Central memory CD8-positive, alpha-beta T cell (primary cell): ENCODE results near the gene CTIF.

ENCODE experiments used
- ATAC-seq: fragments of 150-1000 bp; cut with Tn5 transposase; replicated peaks from 2 replicates; pipeline ENCODE4 v1.10.0; 2022; ENCODE audit warnings: mild to moderate bottlenecking, moderate FRiP score, moderate number of reproducible peaks; ENCODE audit not compliant: poor library complexity, severe bottlenecking; ENCODE audit errors: extremely low read depth
- DNase-seq, 2 donors: peaks; one replicate each; pipeline ENCODE4 v3.0.0; 2021; ENCODE audit warnings: low spot score in 2 of 2
- H3K27ac Mint-ChIP-seq: one replicate; pipeline ENCODE4 v1.8.0; 2022; ENCODE audit warnings: low read depth, mild to moderate bottlenecking, moderate library complexity, mixed read lengths
- H3K27me3 Mint-ChIP-seq: one replicate; pipeline ENCODE4 v1.8.0; 2022; ENCODE audit warnings: mixed read lengths
- H3K36me3 Mint-ChIP-seq: one replicate; pipeline ENCODE4 v1.8.0; 2022; ENCODE audit warnings: mild to moderate bottlenecking, moderate library complexity, mixed read lengths; ENCODE audit not compliant: insufficient read depth
- H3K4me1 Mint-ChIP-seq: one replicate; pipeline ENCODE4 v1.8.0; 2022; ENCODE audit warnings: mixed read lengths
- H3K4me3 Mint-ChIP-seq: one replicate; pipeline ENCODE4 v1.8.0; 2022; ENCODE audit warnings: mild to moderate bottlenecking, moderate library complexity, mixed read lengths
- H3K9me3 Mint-ChIP-seq: one replicate; pipeline ENCODE4 v1.8.0; 2022; ENCODE audit warnings: mixed read lengths

The CTIF gene

GRCh38 chr18:48696218-48696617 is 157.4 kb downstream of the CTIF start:
- Mint-ChIP-seq H3K4me1 (no peaks in the 10 kb centered on the region), H3K27me3 (no peaks in the 10 kb centered on the region), H3K27ac (no peak overlapping the region), H3K4me3 (no peak overlapping the region), H3K9me3 (no peaks in the 10 kb centered on the region), H3K36me3 (no peaks in the 10 kb centered on the region)
- no peak for ATAC-seq
- DNase-seq = no peak

- H3K4me3 Mint-ChIP-seq = no peak overlapping the region
- no peak overlapping the region for H3K27ac Mint-ChIP-seq
- no peaks in the 10 kb centered on the region for H3K4me1 Mint-ChIP-seq
- H3K27me3 Mint-ChIP-seq = no peaks in the 10 kb centered on the region
- no peaks in the 10 kb centered on the region for H3K36me3 Mint-ChIP-seq
- ATAC-seq (no peak), DNase-seq (no peak)
- H3K9me3 Mint-ChIP-seq = no peaks in the 10 kb centered on the region
Measured at GRCh38 chr18:48697441-48697840, 158.6 kb downstream of the CTIF start.

- no peak overlapping the region for H3K4me3 Mint-ChIP-seq
- H3K27me3 Mint-ChIP-seq = no peaks in the 10 kb centered on the region
- DNase-seq = no peak
- H3K9me3 Mint-ChIP-seq = no peaks in the 10 kb centered on the region
- no peaks in the 10 kb centered on the region for H3K4me1 Mint-ChIP-seq
- H3K36me3 Mint-ChIP-seq = no peaks in the 10 kb centered on the region
- H3K27ac Mint-ChIP-seq = no peak overlapping the region
- ATAC-seq = no peak
Measured at GRCh38 chr18:48698707-48699106, 159.9 kb downstream of the CTIF start.

- Mint-ChIP-seq H3K27ac (no peak overlapping the region), H3K9me3 (no peaks in the 10 kb centered on the region), H3K27me3 (no peaks in the 10 kb centered on the region), H3K4me3 (no peak overlapping the region), H3K36me3 (no peaks in the 10 kb centered on the region), H3K4me1 (no peaks in the 10 kb centered on the region)
- no peak for ATAC-seq
- no peak for DNase-seq
Measured at GRCh38 chr18:48699761-48700160, 160.9 kb downstream of the CTIF start.

GRCh38 chr18:48700446-48700845 is 161.6 kb downstream of the CTIF start:
- Mint-ChIP-seq H3K27ac (no peak overlapping the region), H3K4me3 (no peak overlapping the region)

GRCh38 chr18:48702346-48703027 is 163.7 kb downstream of the CTIF start:
- H3K36me3 Mint-ChIP-seq = no peaks in the 10 kb centered on the region
- no peaks in the 10 kb centered on the region for H3K9me3 Mint-ChIP-seq
- ATAC-seq (no peak), DNase-seq (no peak)
- no peak overlapping the region for H3K27ac Mint-ChIP-seq
- no peaks in the 10 kb centered on the region for H3K27me3 Mint-ChIP-seq
- H3K4me1 Mint-ChIP-seq = no peaks in the 10 kb centered on the region
- no peak overlapping the region for H3K4me3 Mint-ChIP-seq

More at GRCh38 chr18:48700446-48700845, 161.6 kb downstream of the CTIF start:
- no peaks in the 10 kb centered on the region for H3K9me3 Mint-ChIP-seq
- H3K36me3 Mint-ChIP-seq = no peaks in the 10 kb centered on the region
- H3K27me3 Mint-ChIP-seq = no peaks in the 10 kb centered on the region
- DNase-seq (no peak), ATAC-seq (no peak)
- H3K4me1 Mint-ChIP-seq = no peaks in the 10 kb centered on the region

- no peaks in the 10 kb centered on the region for H3K4me1 Mint-ChIP-seq
- H3K27me3 Mint-ChIP-seq = no peaks in the 10 kb centered on the region
- no peaks in the 10 kb centered on the region for H3K9me3 Mint-ChIP-seq
- DNase-seq (no peak), ATAC-seq (no peak)
- H3K27ac Mint-ChIP-seq = no peak overlapping the region
- H3K4me3 Mint-ChIP-seq = no peak overlapping the region
- H3K36me3 Mint-ChIP-seq = no peaks in the 10 kb centered on the region
Measured at GRCh38 chr18:48703028-48703386, 164.2 kb downstream of the CTIF start.

- H3K27me3 Mint-ChIP-seq = no peaks in the 10 kb centered on the region
- H3K9me3 Mint-ChIP-seq = no peaks in the 10 kb centered on the region
- no peak for ATAC-seq
- no peak for DNase-seq
- no peaks in the 10 kb centered on the region for H3K36me3 Mint-ChIP-seq
- H3K4me3 Mint-ChIP-seq = no peak overlapping the region
- no peaks in the 10 kb centered on the region for H3K4me1 Mint-ChIP-seq
- no peak overlapping the region for H3K27ac Mint-ChIP-seq
Measured at GRCh38 chr18:48703418-48703817, 164.6 kb downstream of the CTIF start.

- peak overlapping the region; percentile 12 for H3K27ac Mint-ChIP-seq
- ATAC-seq (no peak), DNase-seq (no peak)
- H3K27me3 Mint-ChIP-seq = no peaks in the 10 kb centered on the region
- no peaks in the 10 kb centered on the region for H3K4me1 Mint-ChIP-seq
- H3K4me3 Mint-ChIP-seq = no peak overlapping the region
- no peaks in the 10 kb centered on the region for H3K9me3 Mint-ChIP-seq
- H3K36me3 Mint-ChIP-seq = no peaks in the 10 kb centered on the region
Measured at GRCh38 chr18:48705043-48705442, 166.2 kb downstream of the CTIF start.

GRCh38 chr18:48705531-48705930 is 166.7 kb downstream of the CTIF start:
- Mint-ChIP-seq H3K36me3 (no peaks in the 10 kb centered on the region), H3K9me3 (no peaks in the 10 kb centered on the region), H3K27ac (peak overlapping the region; percentile 12), H3K4me1 (no peaks in the 10 kb centered on the region), H3K4me3 (no peak overlapping the region), H3K27me3 (no peaks in the 10 kb centered on the region)
- DNase-seq (no peak), ATAC-seq (no peak)

GRCh38 chr18:48706731-48707130 is 167.9 kb downstream of the CTIF start:
- ATAC-seq = no peak
- H3K27ac Mint-ChIP-seq = no peak overlapping the region

GRCh38 chr18:48707636-48708296 is 168.9 kb downstream of the CTIF start:
- Mint-ChIP-seq H3K4me1 (no peaks in the 10 kb centered on the region), H3K27ac (no peak overlapping the region), H3K9me3 (no peaks in the 10 kb centered on the region), H3K4me3 (no peak overlapping the region), H3K27me3 (peaks cover 9% of the 10 kb centered on the region), H3K36me3 (no peaks in the 10 kb centered on the region)
- DNase-seq (no peak), ATAC-seq (no peak)

More at GRCh38 chr18:48706731-48707130, 167.9 kb downstream of the CTIF start:
- Mint-ChIP-seq H3K4me1 (no peaks in the 10 kb centered on the region), H3K27me3 (peaks cover 8% of the 10 kb centered on the region), H3K9me3 (no peaks in the 10 kb centered on the region), H3K36me3 (no peaks in the 10 kb centered on the region), H3K4me3 (no peak overlapping the region)
- no peak for DNase-seq

GRCh38 chr18:48708807-48709206 is 170.0 kb downstream of the CTIF start:
- no peaks in the 10 kb centered on the region for H3K4me1 Mint-ChIP-seq
- no peak overlapping the region for H3K27ac Mint-ChIP-seq
- DNase-seq = no peak
- peaks cover 17% of the 10 kb centered on the region for H3K27me3 Mint-ChIP-seq
- no peak overlapping the region for H3K4me3 Mint-ChIP-seq
- ATAC-seq = no peak
- H3K9me3 Mint-ChIP-seq = no peaks in the 10 kb centered on the region
- H3K36me3 Mint-ChIP-seq = no peaks in the 10 kb centered on the region
